Lower lobe of right lung (tissue), 2 donors: ENCODE data around the gene TBPL1. TPM values are rescaled to one million over a fixed set of nuclear protein-coding genes. Genes with fewer than 3 reads are reported as not detected.

Experiments used
- ATAC-seq, 2 donors: fragments of 200-7000 bp; cut with Tn5 transposase; one replicate each; pipeline ENCODE4 v1.9.1; 2020 to 2022; ENCODE audit warnings: mild to moderate bottlenecking in 2 of 2, moderate library complexity in 2 of 2
- DNase-seq: peaks from one replicate; pipeline ENCODE4 v3.0.0-alpha.2; 2020
- H3K27ac ChIP-seq: fragments of 200-600 bp; one replicate; pipeline ENCODE4 v1.8.0; 2022
- H3K27me3 ChIP-seq: fragments of 200-600 bp; one replicate; pipeline ENCODE4 v1.8.0; 2022; ENCODE audit warnings: low read depth
- H3K36me3 ChIP-seq: fragments of 200-600 bp; one replicate; pipeline ENCODE4 v1.8.0; 2022; ENCODE audit warnings: mild to moderate bottlenecking
- H3K4me1 ChIP-seq: fragments of 200-600 bp; one replicate; pipeline ENCODE4 v1.8.0; 2022
- H3K4me3 ChIP-seq: fragments of 200-600 bp; one replicate; pipeline ENCODE4 v1.8.0; 2022; ENCODE audit warnings: mild to moderate bottlenecking
- H3K9me3 ChIP-seq: fragments of 200-600 bp; one replicate; pipeline ENCODE4 v1.8.0; 2022
- CTCF ChIP-seq: fragments of 200-600 bp; IDR thresholded peaks from one replicate; pipeline ENCODE4 v1.8.0; 2022; ENCODE audit warnings: antibody characterized with exemption, mild to moderate bottlenecking
- intact Hi-C: fragments of 100-400 bp; cut with DNase I; formaldehyde crosslinking; loops from one replicate; pipeline ENCODE4 v1.11.0; 2022
- total RNA-seq: library from RNA; stranded (reverse); fragmentation: NEBNext Ultra II Directional; extraction: Animal tissue kit (Norgen Biotek cat#: 25700); gene quantifications from one replicate; pipeline ENCODE4 v1.2.1, GENCODE V29; 2021
- donor health status: DM: no; HTN: yes; CAD: no; lungs with severe emphysema.

Gene TBPL1
- total RNA-seq, 1 donor from 2014 or later = 21.1 TPM

GRCh38 chr6:133937909-133938308 is 15.1 kb upstream of the TBPL1 start:
- Histone ChIP-seq H3K4me1 (no peaks in the 10 kb centered on the region), H3K27me3 (no peaks in the 10 kb centered on the region), H3K4me3 (no peak overlapping the region), H3K36me3 (no peaks in the 10 kb centered on the region), H3K9me3 (no peaks in the 10 kb centered on the region), H3K27ac (no peak overlapping the region)
- ATAC-seq (no peak), DNase-seq (no peak)
- intact Hi-C loops = no loop called here
- TF ChIP-seq CTCF = no peak

GRCh38 chr6:133938533-133938932 is 14.5 kb upstream of the TBPL1 start:
- ATAC-seq = no peak
- Histone ChIP-seq H3K27ac (no peak overlapping the region), H3K9me3 (no peaks in the 10 kb centered on the region), H3K4me3 (no peak overlapping the region), H3K36me3 (no peaks in the 10 kb centered on the region), H3K4me1 (no peaks in the 10 kb centered on the region), H3K27me3 (no peaks in the 10 kb centered on the region)
- intact Hi-C loops = no loop called here
- no peak for TF ChIP-seq CTCF
- no peak for DNase-seq

GRCh38 chr6:133939778-133940667 is 13.0 kb upstream of the TBPL1 start:
- H3K27me3 ChIP-seq = no peaks in the 10 kb centered on the region
- DNase-seq (no peak), ATAC-seq (no peak)
- H3K4me3 ChIP-seq = no peak overlapping the region
- intact Hi-C loops = no loop called here
- H3K27ac ChIP-seq = no peak overlapping the region
- TF ChIP-seq CTCF = no peak
- no peaks in the 10 kb centered on the region for H3K9me3 ChIP-seq
- H3K4me1 ChIP-seq = no peaks in the 10 kb centered on the region
- H3K36me3 ChIP-seq = no peaks in the 10 kb centered on the region

GRCh38 chr6:133945158-133945557 is 7.9 kb upstream of the TBPL1 start:
- DNase-seq (peak; percentile 17), ATAC-seq (no peak)
- no peak overlapping the region for H3K27ac ChIP-seq
- no peak overlapping the region for H3K4me3 ChIP-seq
- H3K27me3 ChIP-seq = no peaks in the 10 kb centered on the region
- no peak for TF ChIP-seq CTCF
- intact Hi-C loops = no loop called here
- no peaks in the 10 kb centered on the region for H3K9me3 ChIP-seq
- H3K36me3 ChIP-seq = no peaks in the 10 kb centered on the region
- H3K4me1 ChIP-seq = no peaks in the 10 kb centered on the region

- Histone ChIP-seq H3K9me3 (no peaks in the 10 kb centered on the region), H3K4me3 (no peak overlapping the region), H3K27ac (no peak overlapping the region), H3K27me3 (no peaks in the 10 kb centered on the region), H3K36me3 (no peaks in the 10 kb centered on the region), H3K4me1 (peaks cover 9% of the 10 kb centered on the region)
- ATAC-seq (peak; percentile 28 to 48), DNase-seq (no peak)
- intact Hi-C loops = no loop called here
- TF ChIP-seq CTCF = no peak
Measured at GRCh38 chr6:133947302-133947900, 5.6 kb upstream of the TBPL1 start.
